NCI-H510A (cell line): Measurements from ENCODE around the gene RASSF6.
"Not testable (repeated sequence)": the region's sequence is repeated elsewhere in the genome, so short reads cannot be mapped to it uniquely, and the experiment has no call there.

Source experiments
- DNase-seq: peaks from one replicate; lab custom pipeline; 2025; lab: John Stamatoyannopoulos, UW

The RASSF6 gene

GRCh38 chr4:73612032-73612431 lies 8.2 kb downstream of the RASSF6 start:
- no peak for DNase-seq

- DNase-seq: no peak
These were observed 10.5 kb downstream of the RASSF6 start for GRCh38 chr4:73609706-73610105.

GRCh38 chr4:73608689-73609594 lies 11.3 kb downstream of the RASSF6 start:
- no peak for DNase-seq

- DNase-seq: no peak
These were observed 12.7 kb downstream of the RASSF6 start for GRCh38 chr4:73607375-73608033.

GRCh38 chr4:73606465-73606974 lies 13.7 kb downstream of the RASSF6 start:
- DNase-seq: peak; percentile 51

GRCh38 chr4:73603854-73604584 lies 16.2 kb downstream of the RASSF6 start:
- no peak for DNase-seq

- no peak for DNase-seq
These were observed 16.9 kb downstream of the RASSF6 start for GRCh38 chr4:73603271-73603710.

GRCh38 chr4:73600954-73601353 lies 19.3 kb downstream of the RASSF6 start:
- no peak for DNase-seq

- DNase-seq: peak; percentile 25
These were observed 21.1 kb downstream of the RASSF6 start for GRCh38 chr4:73599182-73599581.

- no peak for DNase-seq
These were observed 22.6 kb downstream of the RASSF6 start for GRCh38 chr4:73597594-73597993.

- not testable (repeated sequence) for DNase-seq
These were observed 23.1 kb downstream of the RASSF6 start for GRCh38 chr4:73597183-73597582.

GRCh38 chr4:73596001-73596400 lies 24.2 kb downstream of the RASSF6 start:
- DNase-seq: no peak

GRCh38 chr4:73593631-73594241 lies 26.5 kb downstream of the RASSF6 start:
- no peak for DNase-seq

GRCh38 chr4:73589887-73590801 lies 30.1 kb downstream of the RASSF6 start:
- DNase-seq: peak; percentile 35

GRCh38 chr4:73589261-73589847 lies 30.9 kb downstream of the RASSF6 start:
- no peak for DNase-seq

GRCh38 chr4:73588613-73589012 lies 31.6 kb downstream of the RASSF6 start:
- DNase-seq: no peak

- DNase-seq: no peak
These were observed 33.6 kb downstream of the RASSF6 start for GRCh38 chr4:73586666-73587065.

GRCh38 chr4:73586040-73586439 lies 34.2 kb downstream of the RASSF6 start:
- DNase-seq: no peak

GRCh38 chr4:73585345-73585744 lies 34.9 kb downstream of the RASSF6 start:
- no peak for DNase-seq

GRCh38 chr4:73583666-73584065 lies 36.6 kb downstream of the RASSF6 start:
- no peak for DNase-seq
